Left kidney (tissue), 2 donors: Measurements from ENCODE around the gene ZBTB4. TPM values are rescaled to one million over a fixed set of nuclear protein-coding genes. Genes with fewer than 3 reads are reported as not detected.
"Not testable (repeated sequence)": the region's sequence is repeated elsewhere in the genome, so short reads cannot be mapped to it uniquely, and the experiment has no call there.

Experiments used
- DNase-seq: peaks from one replicate; pipeline ENCODE4 v3.0.0-alpha.2; 2013
- polyA plus RNA-seq: library from polyadenylated mRNA; unstranded; fragments of 120-200 nt; gene quantifications from one replicate; pipeline ENCODE4 v1.2.1, GENCODE V29; 2013; ENCODE audit not compliant: insufficient read length

The ZBTB4 gene
- polyA plus RNA-seq, 1 donor = 39.3 TPM

DNA sequence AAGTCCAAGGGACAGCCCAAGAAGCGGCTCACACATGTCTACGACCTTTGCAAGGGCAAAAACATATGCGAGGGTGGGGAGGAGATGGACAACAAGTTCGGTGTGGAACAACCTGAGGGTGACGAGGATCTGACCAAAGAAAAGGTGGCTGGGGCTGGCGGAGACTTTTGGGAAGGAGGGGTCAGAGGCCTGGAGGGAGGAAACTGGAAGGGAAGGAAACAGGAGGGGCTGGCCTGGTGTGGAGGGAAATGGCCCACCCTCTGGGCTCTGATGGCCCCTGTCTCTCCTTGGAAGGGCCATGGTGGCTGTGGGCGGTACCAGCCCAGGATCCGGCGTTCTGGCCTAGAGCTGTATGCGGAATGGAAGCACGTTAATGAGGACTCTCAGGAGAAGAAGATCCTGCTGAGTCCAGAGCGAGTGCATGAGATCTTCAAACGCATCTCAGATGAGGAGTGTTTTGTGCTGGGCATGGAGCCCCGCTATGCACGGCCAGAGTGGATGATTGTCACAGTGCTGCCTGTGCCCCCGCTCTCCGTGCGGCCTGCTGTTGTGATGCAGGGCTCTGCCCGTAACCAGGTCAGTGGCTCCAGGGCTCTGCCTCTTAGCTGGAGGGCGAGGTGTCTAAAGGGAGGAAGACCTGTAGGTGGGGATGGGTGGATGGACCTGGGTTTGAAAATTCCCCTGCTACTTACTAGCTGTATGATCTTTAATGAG is 17.2 kb upstream of the ZBTB4 start:
- no peak for DNase-seq

DNA sequence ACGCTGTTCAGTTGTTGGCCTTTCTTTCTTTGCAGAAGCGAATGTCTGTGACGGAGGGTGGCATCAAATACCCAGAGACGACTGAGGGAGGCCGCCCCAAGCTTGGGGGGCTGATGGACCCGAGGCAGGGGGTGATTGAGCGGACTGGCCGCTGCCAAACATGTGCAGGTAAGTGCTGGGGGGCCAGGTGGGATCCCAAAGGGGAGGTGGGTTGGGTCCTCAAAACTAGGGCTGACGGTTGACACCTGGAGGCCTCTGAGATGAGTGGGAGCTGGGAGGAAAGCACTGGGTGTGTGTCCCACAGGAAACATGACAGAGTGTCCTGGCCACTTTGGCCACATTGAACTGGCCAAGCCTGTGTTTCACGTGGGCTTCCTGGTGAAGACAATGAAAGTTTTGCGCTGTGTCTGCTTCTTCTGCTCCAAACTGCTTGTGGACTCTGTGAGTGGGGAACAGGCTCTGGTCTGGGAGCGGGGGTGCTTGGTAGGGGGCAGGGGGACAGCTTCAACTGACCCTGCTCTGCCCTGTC is 16.5 kb upstream of the ZBTB4 start:
- no peak for DNase-seq

DNA sequence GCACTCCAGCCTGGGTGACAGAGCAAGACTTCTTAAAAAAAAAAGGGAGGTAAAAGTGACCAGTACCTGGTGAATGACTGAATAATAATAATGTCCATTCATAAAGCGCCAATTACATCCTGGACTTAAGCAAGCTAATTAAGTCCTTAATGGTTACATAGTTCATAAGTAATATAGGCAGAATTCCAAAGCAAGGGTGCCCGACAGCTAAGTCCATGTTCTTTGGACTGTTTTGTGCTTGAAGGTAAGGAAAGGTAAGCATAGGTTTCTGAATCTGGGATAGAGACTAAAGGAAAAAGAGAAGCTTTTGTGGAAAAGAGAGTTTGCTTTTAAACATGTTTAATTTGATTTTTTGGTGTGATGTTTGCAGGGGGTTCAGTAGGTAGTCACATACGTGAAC is 14.5 kb upstream of the ZBTB4 start:
- no peak for DNase-seq

DNA sequence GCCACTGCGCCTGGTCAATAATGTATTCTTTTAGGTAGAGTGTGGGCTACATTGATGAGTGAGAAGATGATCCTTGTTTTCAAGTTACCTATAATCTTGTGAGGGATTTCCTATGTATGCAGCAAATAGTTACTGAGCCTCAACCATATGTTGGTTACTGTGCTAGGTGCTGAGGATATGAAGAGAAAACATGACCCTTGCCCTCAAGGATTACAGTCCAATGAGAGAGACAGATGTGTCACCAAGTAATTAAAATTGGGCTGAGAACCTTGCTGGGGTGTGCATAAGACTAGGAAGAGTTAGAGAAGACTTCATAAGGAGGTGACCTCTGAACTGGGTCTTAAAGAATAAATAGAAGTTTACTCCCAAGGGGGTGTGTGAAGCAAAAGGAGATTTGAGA is 12.2 kb upstream of the ZBTB4 start:
- no peak for DNase-seq

DNA sequence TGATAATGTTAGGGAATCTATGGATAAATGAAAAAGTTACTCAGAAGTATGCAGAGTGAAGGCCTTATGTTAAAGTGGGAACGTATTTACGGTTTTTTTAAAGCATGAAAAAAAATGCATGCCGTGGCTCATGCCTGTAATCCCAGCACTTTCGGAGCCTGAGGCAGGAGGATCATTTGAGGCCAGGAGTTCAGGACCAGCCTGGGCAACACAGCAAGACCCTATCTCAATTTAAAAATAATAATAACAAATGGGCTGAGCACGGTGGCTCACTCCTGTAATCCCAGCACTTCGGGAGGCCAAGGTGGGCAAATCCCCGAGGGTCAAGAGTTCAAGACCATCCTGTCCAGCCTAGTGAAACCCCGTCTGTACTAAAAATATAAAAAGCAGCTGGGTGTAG is 10.7 kb upstream of the ZBTB4 start:
- DNase-seq = no peak

DNA sequence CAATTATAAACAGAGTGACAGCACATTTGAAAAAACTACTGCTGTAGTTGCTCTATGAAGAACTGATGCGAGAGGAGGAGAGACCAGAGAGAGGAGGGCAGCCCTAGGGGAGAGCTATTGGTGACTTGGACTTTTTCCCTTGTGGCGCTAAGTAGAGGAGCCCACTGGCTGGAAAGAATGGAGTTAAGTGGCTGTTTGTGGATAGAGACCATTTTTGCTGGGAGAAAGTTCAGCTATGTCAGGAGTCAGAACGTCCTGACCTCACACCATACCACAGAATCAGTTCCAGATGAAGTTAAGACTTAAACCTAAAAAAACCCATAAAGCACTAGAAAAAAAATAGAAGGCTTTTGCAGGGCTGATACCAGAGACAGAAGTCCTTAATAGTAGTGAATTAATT is 6.8 kb upstream of the ZBTB4 start:
- no peak for DNase-seq

DNA sequence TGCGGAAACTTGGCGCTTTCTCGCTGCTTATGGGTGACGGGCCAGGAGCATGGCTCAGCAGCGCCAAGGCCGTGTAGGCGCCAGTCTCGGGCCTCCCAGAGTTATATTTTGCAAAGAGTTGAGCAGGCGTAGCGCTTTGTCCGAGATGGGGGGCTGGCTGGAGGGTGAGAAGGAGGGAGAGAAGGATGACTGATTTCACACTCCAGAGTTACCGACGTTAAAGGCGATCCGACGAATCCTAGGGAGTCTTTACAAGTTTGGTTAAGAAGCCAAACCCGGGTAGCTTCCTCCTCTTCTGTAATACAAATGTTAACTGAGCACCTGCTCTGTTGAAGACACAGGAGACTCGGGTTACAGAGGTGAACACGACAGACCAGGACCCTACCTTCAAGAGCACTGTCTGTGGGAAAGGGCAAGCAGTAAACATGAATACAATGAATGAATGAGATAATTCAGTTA is 5.5 kb upstream of the ZBTB4 start:
- DNase-seq = no peak

DNA sequence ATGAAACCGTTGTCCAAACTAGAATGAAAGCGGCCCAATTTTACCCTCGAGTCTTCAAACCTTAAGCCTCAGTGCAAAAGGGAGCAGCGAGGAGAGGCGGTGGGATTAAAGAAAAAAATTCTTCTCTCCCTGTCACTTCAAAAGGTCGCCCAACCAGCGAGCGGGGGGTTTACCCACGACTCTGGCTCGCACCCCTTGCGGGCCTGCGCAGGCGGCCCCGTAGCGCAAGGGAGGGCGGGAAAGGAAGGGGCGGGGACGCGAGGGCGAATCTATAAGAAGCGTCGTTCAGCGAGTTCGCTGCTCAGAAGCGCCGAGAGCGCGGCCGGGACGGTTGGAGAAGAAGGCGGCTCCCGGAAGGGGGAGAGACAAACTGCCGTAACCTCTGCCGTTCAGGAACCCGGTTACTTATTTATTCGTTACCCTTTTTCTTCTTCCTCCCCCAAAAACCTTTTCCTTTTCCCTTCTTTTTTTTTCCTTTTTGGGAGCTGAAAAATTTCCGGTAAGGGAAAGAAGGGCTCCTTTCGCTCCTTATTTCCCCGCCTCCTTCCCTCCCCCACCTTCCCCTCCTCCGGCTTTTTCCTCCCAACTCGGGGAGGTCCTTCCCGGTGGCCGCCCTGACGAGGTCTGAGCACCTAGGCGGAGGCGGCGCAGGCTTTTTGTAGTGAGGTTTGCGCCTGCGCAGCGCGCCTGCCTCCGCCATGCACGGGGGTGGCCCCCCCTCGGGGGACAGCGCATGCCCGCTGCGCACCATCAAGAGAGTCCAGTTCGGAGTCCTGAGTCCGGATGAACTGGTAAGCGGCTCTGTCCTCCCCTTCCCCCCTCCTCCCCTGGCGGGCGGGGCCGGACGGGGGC is 4.9 kb upstream of the ZBTB4 start, which contains the start of gene POLR2A:
POLR2A (plus strand) TSS at position 300 of the 852 bp plus-strand sequence.
- DNase-seq = peak; percentile 97

DNA sequence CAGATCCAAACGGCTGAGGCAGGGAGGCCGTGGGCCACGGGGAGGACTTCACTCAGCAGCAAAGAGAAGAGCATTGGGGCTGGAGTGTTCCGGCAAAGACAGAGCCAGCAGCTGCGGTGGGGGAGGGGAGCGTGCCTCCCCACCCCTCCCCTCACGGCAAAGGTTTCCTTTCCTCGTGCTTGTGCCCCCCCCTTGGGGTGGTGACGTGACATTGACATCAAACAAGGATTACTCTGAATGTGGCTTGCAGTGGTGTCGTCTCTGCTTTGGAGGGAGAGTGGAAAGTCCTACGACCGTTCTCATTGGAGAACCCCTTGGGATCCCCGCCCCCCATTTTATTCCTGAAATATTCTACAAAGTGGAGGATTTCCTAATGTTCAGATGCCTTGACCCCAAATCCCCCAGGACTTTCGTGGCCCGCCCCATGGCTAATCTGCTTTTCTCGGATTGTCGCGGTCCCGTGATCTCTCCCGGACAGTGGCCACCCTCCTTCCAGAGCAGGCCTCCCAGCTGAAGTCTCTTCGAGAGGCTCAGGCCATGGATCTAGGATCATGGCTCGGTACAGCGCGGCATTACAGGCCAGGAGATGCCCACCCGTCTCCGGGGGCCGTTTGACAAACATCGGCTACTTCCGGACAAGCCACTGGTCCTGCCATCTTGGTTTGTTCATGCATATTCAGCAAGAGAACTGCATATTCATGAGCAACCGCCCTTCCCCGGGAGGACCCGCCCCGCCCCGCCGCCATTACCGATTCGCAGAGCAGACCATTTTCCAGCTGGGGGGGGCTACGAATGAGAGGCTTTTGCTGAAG is 4.0 kb upstream of the ZBTB4 start:
- DNase-seq = peak; percentile 84

DNA sequence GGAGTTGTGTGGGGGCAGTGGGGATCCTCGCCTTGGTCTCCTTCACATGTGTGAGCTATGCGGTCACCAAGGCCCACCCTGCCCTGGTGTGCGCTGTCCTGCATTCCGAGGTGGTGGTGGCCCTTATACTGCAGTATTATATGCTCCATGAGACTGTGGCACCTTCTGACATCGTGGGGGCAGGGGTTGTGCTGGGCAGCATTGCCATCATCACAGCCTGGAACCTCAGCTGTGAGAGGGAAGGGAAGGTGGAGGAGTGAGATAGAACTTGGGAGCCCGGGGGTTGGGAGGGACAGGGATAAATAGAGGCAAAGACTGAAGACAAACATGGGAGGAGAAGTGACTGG is 3.3 kb upstream of the ZBTB4 start:
- DNase-seq = not testable (repeated sequence)

DNA sequence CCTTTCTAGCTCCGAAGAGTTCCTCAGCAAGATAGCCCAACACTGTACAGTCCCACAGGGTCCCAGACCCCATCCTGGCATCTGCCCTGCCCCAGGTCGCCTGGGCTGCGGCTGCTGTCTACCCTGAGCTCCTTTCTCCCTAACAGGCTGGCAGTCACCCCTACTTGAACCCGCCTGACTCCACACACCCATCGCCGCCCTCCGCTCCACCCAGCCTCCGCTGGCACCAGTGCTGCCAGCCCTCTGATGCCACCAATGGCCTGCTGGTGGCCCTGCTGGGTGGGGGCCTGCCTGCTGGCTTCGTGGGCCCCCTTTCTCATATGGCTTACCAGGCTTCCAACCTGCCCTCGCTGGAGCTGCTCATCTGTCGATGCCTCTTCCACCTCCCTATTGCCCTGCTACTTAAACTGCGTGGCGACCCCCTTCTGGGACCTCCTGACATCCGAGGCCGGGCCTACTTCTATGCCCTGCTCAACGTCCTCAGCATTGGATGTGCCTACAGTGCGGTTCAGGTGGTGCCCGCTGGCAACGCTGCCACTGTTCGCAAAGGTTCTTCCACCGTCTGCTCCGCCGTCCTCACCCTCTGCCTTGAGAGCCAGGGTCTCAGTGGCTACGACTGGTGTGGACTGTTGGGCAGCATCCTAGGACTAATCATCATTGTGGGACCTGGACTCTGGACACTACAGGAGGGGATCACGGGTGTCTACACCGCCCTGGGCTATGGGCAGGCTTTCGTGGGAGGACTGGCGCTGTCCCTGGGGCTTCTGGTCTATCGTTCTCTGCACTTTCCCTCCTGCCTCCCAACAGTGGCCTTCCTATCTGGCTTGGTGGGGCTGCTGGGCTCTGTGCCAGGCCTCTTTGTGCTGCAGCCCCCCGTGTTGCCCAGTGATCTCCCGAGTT is 2.7 kb upstream of the ZBTB4 start:
- DNase-seq = not testable (repeated sequence)

DNA sequence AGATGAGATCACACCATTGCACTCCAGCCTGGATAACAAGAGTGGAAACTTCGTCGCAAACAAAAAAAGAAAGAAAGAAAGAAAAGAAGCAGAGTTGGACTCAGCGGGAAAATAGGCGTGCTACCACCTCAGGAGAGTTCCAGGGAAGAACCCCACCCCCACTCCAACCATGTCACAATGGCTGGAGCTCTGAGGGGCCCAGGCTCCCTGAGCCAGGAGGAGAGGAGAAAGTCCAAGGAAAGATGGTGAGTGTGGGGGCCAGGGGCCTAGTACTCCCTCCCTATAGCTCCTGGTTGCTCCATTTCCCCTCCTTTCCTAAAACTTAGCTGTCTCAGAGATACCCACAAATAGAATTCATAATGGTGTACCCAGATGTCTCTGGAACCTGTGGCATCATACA is 1.8 kb upstream of the ZBTB4 start, which contains the start of gene SLC35G6:
SLC35G6 (plus strand) TSS at position 172 of the 400 bp plus-strand sequence; CDS start at position 243, 71 bp downstream.
- DNase-seq = not testable (repeated sequence)

DNA sequence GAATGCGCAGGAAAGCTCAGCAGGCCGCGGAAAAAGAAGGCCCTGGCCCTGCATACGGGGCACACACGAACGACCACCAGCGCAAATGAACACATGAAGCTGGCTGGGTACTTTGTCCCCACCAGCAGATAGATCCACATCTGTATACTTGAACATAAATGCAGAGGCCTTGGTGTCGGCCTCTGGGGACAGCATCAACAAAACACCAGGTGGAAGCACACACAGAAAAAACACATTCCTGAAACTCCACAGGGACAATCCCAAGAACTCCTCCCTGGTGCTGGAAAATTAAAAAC is 606 bp upstream of the ZBTB4 start:
- no peak for DNase-seq

DNA sequence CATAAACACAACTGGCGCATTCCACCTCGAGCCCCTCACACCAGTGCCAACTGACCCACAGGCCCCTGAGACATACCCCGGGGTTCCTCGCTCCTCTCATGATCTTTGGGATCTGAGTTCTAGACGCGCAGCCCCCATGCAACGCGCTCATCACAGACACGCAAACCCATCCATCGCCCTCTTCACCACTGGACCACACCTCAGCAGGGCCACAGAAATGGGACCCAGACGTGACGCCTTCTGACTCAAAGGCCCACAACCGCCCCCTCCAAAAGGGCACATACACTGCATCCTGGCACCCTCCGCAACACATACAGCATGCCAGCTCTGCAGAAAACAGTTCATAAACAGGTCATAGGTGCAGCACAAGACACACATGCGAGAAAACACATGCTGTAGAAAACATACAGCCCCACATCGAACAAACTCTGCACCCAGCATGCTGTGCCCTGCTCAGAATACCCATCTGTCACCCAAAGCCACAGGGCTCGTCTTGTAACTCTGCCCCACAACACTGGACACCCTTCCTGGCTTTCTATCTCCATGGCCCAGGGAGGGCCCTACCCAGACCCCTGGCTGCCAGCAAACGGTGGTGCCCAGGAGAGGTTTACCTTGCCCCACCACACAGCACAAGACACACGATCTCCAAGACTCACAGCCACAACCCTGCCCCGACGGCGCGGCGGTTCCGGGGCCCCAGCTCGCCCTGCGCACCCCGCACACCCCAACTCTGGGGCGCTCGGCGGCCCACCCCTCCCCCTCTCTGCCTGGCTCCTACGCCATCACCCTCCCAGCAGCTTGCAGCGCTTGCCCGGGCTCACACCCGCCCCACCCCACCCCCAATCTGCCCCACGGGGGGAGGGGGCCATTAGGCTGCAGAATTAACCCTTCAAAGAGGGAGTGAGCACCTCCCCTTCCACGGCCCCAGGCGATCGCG is 887 bp downstream of the ZBTB4 start:
- DNase-seq = no peak

DNA sequence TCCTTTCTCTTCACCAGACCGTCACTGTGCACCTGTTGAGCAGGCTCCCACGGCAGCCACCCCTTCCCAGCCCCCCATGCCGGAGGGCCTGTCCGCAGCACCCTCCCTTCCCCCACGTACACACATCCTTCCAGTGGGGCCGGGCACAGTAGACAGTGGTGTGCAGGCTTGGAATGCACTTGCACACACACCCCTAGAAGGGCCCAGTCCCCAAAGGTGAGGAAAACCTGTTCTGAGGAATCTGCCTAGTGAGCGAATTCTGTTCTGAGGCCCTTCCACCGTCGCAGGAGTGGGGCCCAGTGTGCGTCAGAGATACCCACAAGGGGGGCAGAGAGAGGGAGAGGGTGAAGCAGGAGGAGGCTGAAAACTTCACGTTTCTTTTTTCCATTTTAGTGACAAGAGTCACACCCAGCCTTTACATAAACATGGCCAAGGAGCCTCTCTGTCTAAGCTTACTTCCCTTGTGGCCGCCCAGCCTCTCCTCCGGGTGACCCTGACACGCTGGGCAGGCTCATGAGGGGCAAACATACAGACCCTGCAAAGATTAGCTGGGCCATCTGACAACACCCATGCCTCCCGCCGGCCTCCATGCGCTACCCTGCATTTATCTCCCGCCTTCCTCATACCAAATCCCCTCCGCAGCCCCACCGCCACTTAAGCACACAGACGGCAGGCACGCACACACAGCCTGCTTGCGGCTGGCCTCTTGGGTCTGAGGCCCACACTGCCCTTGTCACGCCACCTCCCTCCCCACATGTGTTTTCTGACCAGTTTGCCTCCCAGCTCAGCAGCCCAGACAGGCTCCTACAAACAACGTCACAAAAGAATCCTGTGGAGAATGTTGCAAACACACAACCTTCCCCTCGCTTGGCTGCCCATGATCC is 1.8 kb downstream of the ZBTB4 start:
- DNase-seq = no peak

DNA sequence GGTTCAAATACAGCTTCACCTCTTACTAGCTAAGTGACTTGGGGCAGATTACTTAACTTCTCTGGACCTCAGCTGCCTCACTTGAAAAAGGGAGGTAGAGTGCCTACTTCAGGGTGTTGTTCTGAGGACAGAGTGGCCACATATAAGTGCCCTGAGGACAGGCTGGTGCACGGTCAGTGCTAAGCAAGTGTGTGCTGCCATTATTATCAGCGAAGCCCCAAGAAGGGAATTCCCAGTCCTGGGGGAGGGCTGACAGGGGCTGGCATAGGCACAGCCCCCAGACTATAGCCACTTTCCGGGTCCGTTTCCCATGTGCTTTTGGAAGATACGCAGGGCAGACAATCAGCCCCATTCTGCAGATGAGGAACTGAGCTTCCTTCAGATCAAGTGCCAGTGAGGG is 2.5 kb downstream of the ZBTB4 start:
- no peak for DNase-seq

DNA sequence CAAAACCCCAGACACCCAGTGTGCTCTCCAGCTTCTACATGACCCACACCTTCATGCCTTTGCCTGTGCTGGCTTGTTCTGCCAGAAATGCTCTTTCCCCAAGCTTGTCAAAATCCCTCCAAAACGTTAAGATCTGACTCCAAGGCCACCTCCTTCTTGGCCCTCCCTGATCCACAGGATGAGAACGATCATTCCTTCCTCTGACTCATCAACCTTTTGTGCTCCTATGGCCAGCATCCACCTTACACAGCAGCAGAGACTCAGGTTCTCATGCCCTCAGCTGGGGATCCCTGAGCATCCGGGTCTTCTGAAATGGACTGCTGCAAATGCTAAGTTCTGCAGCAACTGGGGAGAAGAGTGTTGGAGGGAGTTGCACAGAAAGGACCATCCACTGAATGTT is 2.9 kb downstream of the ZBTB4 start:
- DNase-seq = no peak

DNA sequence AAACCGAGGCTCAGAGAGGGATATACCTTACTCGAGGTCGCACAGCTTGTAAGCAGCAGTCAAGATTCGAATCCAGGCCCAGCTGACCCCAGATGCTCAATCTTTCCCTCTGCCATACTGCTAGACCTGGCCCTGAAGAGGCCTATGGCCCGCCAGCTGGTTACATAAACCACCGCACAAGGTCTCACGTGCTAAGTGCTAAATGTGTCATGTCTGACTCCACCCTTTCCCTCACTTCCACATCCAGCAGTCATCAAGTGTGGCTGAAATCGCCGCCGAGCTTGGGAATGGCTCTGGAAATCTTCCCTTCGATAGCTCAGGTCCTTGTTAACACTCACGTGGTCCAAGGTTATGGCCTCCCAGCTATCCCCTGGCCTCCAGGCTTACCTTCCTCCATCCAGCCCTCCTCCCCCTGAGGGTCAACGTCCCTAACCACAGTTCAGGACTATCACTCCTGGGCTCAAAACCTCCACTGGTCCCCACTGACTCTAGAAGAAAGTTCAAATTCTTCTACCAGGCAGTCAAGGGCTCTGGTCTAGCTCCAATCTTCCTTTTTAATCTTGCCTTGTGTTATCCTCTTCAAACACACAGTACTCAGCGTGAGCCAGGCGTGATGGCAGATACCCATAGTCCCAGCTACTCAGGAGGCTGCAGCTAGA is 3.5 kb downstream of the ZBTB4 start:
- no peak for DNase-seq

DNA sequence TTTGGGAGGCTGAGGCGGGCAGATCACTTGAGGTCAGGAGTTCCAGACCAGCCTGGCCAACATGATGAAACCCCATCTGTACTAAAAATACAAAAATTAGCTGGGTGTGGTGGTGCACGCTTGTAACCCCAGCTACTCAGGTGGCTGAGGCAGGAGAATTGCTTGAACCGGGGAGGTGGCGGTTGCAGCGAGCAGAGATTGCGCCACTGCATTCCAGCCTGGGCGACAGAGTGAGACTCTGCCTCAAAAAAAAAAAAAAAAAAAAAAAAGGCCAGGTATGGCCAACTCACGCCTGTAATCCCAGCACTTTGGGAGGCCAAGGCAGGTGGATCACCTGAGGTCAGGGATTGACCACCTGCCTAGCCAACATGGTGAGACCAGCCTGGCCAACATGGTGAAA is 4.7 kb downstream of the ZBTB4 start:
- DNase-seq = not testable (repeated sequence)
